Muscle layer of duodenum (tissue), 2 donors: ENCODE results near the gene BCL2L1.
A peak's percentile ranks its signal among the peaks of the same experiment; 100 is the strongest.

Experiments used
- H3K27ac ChIP-seq: one replicate; pipeline ENCODE4 v1.7.0; 2013; ENCODE audit warnings: mild to moderate bottlenecking, low read length
- H3K27me3 ChIP-seq: one replicate; pipeline ENCODE4 v1.7.0; 2013; ENCODE audit warnings: low read depth, mild to moderate bottlenecking, control low read depth, low read length
- H3K36me3 ChIP-seq, 2 donors: one replicate each; pipeline ENCODE4 v1.7.0; 2013; ENCODE audit warnings: low read length in 2 of 2, control low read depth in 1 of 2, mild to moderate bottlenecking in 1 of 2; ENCODE audit not compliant: insufficient read depth in 2 of 2, control insufficient read depth in 1 of 2
- H3K4me1 ChIP-seq, 2 donors: one replicate each; pipeline ENCODE4 v1.7.0; 2013; ENCODE audit warnings: low read length in 2 of 2, mild to moderate bottlenecking in 2 of 2, control low read depth in 1 of 2, moderate library complexity in 1 of 2; ENCODE audit not compliant: insufficient read depth in 2 of 2, control insufficient read depth in 1 of 2
- H3K4me3 ChIP-seq, 2 donors: one replicate each; pipeline ENCODE4 v1.7.0; 2013; ENCODE audit warnings: low read length in 2 of 2, low read depth in 1 of 2, mild to moderate bottlenecking in 1 of 2
- H3K9me3 ChIP-seq, 2 donors: one replicate each; pipeline ENCODE4 v1.7.0; 2013; ENCODE audit warnings: low read length in 2 of 2, control low read depth in 1 of 2, mild to moderate bottlenecking in 1 of 2; ENCODE audit not compliant: control insufficient read depth in 1 of 2
- donor health status: healthy.

BCL2L1 gene

GRCh38 chr20:31713312-31714273, 9.1 kb downstream of the BCL2L1 start:
- Histone ChIP-seq H3K4me1 (peaks cover 36 to 57% of the 10 kb centered on the region in 2 donors), H3K9me3 (no peaks in the 10 kb centered on the region), H3K36me3 (peaks cover 14 to 16% of the 10 kb centered on the region in 2 donors), H3K27me3 (no peaks in the 10 kb centered on the region), H3K27ac (peak overlapping the region; percentile 95), H3K4me3 (peak overlapping the region in 1 of 2 donors; percentile 37)

DNA sequence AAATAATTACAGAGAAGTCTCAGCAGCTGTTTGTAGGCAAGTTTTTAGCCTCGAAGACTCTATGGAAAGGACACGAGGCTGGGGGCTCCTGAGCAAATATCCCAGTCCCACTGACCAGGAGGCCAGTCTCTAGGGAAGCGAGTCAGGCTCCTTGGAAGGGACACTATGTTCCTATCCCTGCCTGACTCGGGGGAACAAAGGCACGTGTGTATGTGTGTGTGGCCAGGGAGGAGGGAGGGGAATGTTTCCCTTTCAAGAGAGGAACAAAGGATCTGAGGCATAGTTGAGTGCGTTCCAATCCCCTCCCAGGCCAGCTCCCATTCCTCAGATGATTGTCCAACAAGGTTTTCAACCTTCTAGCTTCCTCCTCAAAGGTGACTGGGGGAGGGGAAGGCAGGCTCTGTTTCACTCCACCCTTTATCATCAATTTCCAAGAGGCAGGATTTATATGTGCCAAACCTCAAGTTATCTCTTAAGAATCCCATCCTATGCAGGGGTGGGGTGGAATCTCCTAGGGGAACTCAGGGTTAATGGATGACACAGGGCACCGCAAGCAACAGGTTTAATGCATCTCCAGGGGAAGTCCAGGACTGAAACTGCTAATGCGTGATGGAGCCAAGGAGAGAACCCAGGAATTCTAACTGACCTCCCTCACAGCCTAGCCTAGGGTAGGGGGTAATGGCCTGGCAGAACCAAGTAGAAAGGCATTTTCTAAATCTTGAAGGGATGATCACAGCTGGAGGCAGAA, 9.9 kb downstream of the BCL2L1 start:
- Histone ChIP-seq H3K27me3 (no peaks in the 10 kb centered on the region), H3K27ac (peak overlapping the region; percentile 95), H3K36me3 (peaks cover 12 to 14% of the 10 kb centered on the region in 2 donors), H3K9me3 (no peaks in the 10 kb centered on the region), H3K4me3 (peak overlapping the region in 1 of 2 donors; percentile 37), H3K4me1 (peaks cover 38 to 60% of the 10 kb centered on the region in 2 donors)

DNA sequence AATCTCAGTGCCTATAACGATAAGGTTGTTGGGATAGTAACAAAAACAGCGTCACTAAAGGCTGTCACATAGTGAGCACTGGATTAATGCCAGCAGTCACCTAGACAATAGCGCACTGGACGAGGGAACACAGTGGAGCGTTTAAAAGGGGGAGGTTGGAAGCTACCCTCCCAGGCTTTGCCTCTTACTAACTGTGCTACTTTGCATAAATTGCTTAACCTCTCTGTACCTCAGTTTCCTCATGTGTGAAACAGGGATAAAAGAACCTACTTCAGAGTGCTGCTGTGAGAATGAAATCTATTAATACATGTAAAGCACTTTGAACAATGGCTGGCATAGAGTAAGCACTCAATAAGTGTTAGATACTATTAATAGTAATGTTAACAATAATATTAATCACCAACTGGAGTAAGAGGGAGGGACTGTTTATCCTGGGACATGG, 10.5 kb downstream of the BCL2L1 start:
- H3K36me3 ChIP-seq = peaks cover 12 to 16% of the 10 kb centered on the region in 2 donors
- H3K27ac ChIP-seq = peak overlapping the region; percentile 95
- peaks cover 33 to 54% of the 10 kb centered on the region in 2 donors for H3K4me1 ChIP-seq
- no peaks in the 10 kb centered on the region for H3K27me3 ChIP-seq
- no peaks in the 10 kb centered on the region for H3K9me3 ChIP-seq
- peak overlapping the region; percentile 23 to 37 for H3K4me3 ChIP-seq

DNA sequence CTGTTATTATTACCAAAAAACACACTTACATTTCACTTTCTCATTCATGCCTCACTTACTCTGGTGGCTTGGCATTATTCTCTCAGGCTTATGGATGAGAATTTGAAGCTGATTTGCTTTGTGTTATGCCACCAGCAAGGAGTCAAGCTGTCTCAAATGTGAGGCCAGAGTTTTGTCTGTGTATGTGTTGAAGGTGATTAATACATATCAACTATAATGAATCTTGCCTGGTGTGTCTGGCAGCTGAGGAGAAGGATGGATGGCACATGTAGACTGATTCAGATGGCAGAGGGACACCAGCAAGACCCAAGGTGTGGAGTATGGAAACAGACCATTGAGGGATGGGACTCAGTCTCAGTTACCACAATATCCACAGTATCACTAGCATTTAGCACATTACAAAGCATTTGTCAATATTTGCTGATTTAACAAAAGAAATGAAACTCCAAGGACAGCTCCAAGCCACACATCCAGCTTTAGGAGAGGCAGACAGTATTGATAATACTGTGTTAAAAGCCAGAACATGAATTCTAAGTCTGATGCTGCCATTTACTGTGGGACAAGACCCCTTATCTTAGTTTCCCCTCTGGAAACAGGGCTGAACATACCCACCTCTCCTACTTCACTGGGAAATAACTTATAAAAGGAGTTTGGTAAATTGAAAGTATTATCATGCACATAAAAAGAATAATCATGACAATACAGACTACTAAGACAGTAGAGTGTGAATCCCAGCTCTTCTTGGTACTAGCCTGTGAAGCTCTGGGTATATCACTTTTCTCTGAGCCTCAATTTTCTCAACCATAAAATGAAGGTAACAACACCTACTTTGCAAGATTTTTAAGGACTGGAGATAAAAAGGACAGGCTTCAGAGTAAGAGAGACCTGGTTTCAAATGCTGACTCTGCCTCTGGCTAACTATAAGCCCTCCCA, 11.2 kb downstream of the BCL2L1 start:
- H3K36me3 ChIP-seq = peaks cover 19 to 23% of the 10 kb centered on the region in 2 donors
- peak overlapping the region in 1 of 2 donors; percentile 23 for H3K4me3 ChIP-seq
- peaks cover 40 to 54% of the 10 kb centered on the region in 2 donors for H3K4me1 ChIP-seq
- no peaks in the 10 kb centered on the region for H3K9me3 ChIP-seq
- H3K27ac ChIP-seq = peak overlapping the region; percentile 95
- no peaks in the 10 kb centered on the region for H3K27me3 ChIP-seq

- Histone ChIP-seq H3K27me3 (no peaks in the 10 kb centered on the region), H3K36me3 (peaks cover 19 to 30% of the 10 kb centered on the region in 2 donors), H3K9me3 (no peaks in the 10 kb centered on the region), H3K4me3 (no peak overlapping the region), H3K27ac (peak overlapping the region; percentile 35), H3K4me1 (peaks cover 47 to 54% of the 10 kb centered on the region in 2 donors)
These were observed 12.1 kb downstream of the BCL2L1 start for GRCh38 chr20:31710423-31711108.

DNA sequence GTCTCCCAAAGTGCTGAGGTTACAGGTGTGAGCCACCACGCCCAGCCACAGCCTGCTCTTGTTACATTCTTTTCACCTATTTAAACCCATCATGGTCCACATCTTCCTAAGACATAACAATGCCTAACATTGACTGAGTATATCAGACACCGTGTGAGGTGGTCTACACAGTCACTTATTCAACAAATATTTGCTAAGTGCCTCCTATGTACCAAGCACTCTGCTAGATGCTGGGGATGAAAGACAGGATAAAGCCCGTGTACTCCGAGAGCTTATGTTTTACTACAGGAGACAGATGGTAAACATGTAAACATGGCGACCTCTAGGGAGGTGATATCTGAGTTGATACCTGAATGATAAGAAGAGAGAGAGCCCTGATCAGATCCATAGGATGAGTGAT, 12.7 kb downstream of the BCL2L1 start:
- no peaks in the 10 kb centered on the region for H3K9me3 ChIP-seq
- H3K4me3 ChIP-seq = no peak overlapping the region
- H3K27me3 ChIP-seq = no peaks in the 10 kb centered on the region
- H3K36me3 ChIP-seq = peaks cover 19 to 30% of the 10 kb centered on the region in 2 donors
- peaks cover 47 to 54% of the 10 kb centered on the region in 2 donors for H3K4me1 ChIP-seq
- H3K27ac ChIP-seq = no peak overlapping the region

GRCh38 chr20:31708736-31709534, 13.7 kb downstream of the BCL2L1 start:
- H3K9me3 ChIP-seq = no peaks in the 10 kb centered on the region
- no peak overlapping the region for H3K4me3 ChIP-seq
- no peaks in the 10 kb centered on the region for H3K27me3 ChIP-seq
- H3K36me3 ChIP-seq = peaks cover 19 to 22% of the 10 kb centered on the region in 2 donors
- peak overlapping the region; percentile 21 for H3K27ac ChIP-seq
- peaks cover 46 to 47% of the 10 kb centered on the region in 2 donors for H3K4me1 ChIP-seq

GRCh38 chr20:31707994-31708735, 14.5 kb downstream of the BCL2L1 start:
- Histone ChIP-seq H3K27ac (peak overlapping the region; percentile 64), H3K36me3 (peaks cover 15 to 19% of the 10 kb centered on the region in 2 donors), H3K4me3 (no peak overlapping the region), H3K9me3 (no peaks in the 10 kb centered on the region), H3K27me3 (no peaks in the 10 kb centered on the region), H3K4me1 (peaks cover 39% of the 10 kb centered on the region in 2 donors)

DNA sequence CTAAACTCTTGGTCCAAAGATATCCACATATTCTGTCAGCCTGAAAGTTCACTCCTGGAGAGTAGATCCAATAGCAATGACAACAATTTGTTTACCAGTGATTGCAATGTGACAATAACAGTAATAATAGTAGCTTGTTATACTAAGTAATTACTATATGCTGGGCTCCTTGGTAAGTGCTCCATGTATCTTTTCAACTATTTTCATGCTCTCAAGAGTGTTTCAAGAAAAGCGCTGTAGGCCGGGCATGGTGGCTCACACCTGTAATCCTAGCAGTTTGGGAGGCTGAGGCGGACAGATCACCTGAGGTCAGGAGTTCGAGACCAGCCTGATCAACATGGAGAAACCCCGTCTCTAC, 15.4 kb downstream of the BCL2L1 start:
- H3K4me3 ChIP-seq = no peak overlapping the region
- no peak overlapping the region for H3K27ac ChIP-seq
- no peaks in the 10 kb centered on the region for H3K9me3 ChIP-seq
- no peaks in the 10 kb centered on the region for H3K27me3 ChIP-seq
- peaks cover 15 to 16% of the 10 kb centered on the region in 2 donors for H3K36me3 ChIP-seq
- H3K4me1 ChIP-seq = peaks cover 30% of the 10 kb centered on the region in 2 donors
